Measurements from ENCODE around the gene CELF4. TPM values are rescaled to one million over a fixed set of nuclear protein-coding genes. Genes with fewer than 3 reads are reported as not detected.

The CELF4 gene
- polyA plus RNA-seq, 1 donor (not counting 4 experiments of a cell fraction or from before 2014, with no cell fraction given) = not detected

GRCh38 chr18:37544217-37544616 lies 21.4 kb downstream of the CELF4 start:
- H3K4me2 ChIP-seq (ENCODE audit: control insufficient read depth, extremely low read depth, insufficient read depth, low read depth, low read length) = no peak overlapping the region
- no peaks in the 10 kb centered on the region for H3K4me1 ChIP-seq (ENCODE audit: control insufficient read depth, extremely low read depth, insufficient read depth, low read length)
- no peak for TF ChIP-seq EZH2 (IDR thresholded peaks at IDR 0.05; ENCODE audit: low read length)
- TF ChIP-seq, protein P1, sequence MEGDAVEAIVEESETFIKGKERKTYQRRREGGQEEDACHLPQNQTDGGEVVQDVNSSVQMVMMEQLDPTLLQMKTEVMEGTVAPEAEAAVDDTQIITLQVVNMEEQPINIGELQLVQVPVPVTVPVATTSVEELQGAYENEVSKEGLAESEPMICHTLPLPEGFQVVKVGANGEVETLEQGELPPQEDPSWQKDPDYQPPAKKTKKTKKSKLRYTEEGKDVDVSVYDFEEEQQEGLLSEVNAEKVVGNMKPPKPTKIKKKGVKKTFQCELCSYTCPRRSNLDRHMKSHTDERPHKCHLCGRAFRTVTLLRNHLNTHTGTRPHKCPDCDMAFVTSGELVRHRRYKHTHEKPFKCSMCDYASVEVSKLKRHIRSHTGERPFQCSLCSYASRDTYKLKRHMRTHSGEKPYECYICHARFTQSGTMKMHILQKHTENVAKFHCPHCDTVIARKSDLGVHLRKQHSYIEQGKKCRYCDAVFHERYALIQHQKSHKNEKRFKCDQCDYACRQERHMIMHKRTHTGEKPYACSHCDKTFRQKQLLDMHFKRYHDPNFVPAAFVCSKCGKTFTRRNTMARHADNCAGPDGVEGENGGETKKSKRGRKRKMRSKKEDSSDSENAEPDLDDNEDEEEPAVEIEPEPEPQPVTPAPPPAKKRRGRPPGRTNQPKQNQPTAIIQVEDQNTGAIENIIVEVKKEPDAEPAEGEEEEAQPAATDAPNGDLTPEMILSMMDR (optimal IDR thresholded peaks at IDR 0.05 in 1 of 3, IDR thresholded peaks at IDR 0.05 in 1 of 3, conservative IDR thresholded peaks at IDR 0.05 in 1 of 3; ENCODE audit: extremely low read depth in 1 of 3, insufficient read depth in 2 of 3, low read length in 3 of 3) = no peak
- H3K9me3 ChIP-seq (ENCODE audit: control insufficient read depth, low read depth, low read length) = no peaks in the 10 kb centered on the region
- no peaks in the 10 kb centered on the region for H3K9me1 ChIP-seq (ENCODE audit: control insufficient read depth, extremely low read depth, insufficient read depth, low read length)
- H4K20me1 ChIP-seq (ENCODE audit: control insufficient read depth, extremely low read depth, insufficient read depth, low read length) = no peaks in the 10 kb centered on the region
- H3K79me2 ChIP-seq (ENCODE audit: control insufficient read depth, insufficient read depth, low read length) = no peaks in the 10 kb centered on the region
- dilution Hi-C loops (cut with MboI; ENCODE audit: extremely low pct_ligation_motif_present, low sequenced_read_pairs) = no loop called here
- DNase-seq (ENCODE audit: low read depth, low spot score) (no peak), FAIRE-seq (no peak)
- no peak overlapping the region for H3K9ac ChIP-seq (ENCODE audit: control insufficient read depth, extremely low read depth, insufficient read depth, low read length)
- H2AFZ ChIP-seq (ENCODE audit: control insufficient read depth, low read length) = no peak overlapping the region
- peaks cover 7% of the 10 kb centered on the region for H3K27me3 ChIP-seq (ENCODE audit: control insufficient read depth, extremely low read depth, insufficient read depth, low read length)
- no peak overlapping the region for H3K27ac ChIP-seq (ENCODE audit: control insufficient read depth, insufficient read depth, low read length)
- H3K4me3 ChIP-seq (ENCODE audit: control insufficient read depth in 2 of 3, extremely low read depth in 1 of 3, insufficient read depth in 2 of 3, low read depth in 1 of 3, low read length in 3 of 3) = no peak overlapping the region
- H3K36me3 ChIP-seq (ENCODE audit: control insufficient read depth in 2 of 2, extremely low read depth in 1 of 2, insufficient read depth in 2 of 2, low read length in 2 of 2) = no peaks in the 10 kb centered on the region

DNA sequence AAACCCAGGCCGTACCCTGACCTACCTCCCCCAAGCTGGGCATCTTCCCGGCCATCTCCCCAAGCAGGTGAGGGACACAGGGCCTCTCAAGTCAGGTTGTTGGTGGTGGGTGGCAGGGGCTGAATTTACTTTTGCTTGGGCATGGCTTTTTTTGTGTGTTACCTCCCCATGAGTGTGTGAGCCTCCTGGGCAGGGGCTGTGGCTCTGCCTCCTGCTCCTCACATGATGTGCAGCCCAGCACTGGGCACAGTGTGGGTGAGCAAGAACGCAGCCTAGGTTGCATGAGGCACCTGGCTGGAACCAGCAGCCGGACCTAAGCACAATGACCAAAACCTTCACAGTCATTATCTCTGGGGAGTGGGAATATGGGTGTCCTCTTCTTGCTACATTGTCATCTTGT lies 22.3 kb downstream of the CELF4 start:
- Histone ChIP-seq H2AFZ (ENCODE audit: control insufficient read depth, low read length) (no peak overlapping the region), H3K27me3 (ENCODE audit: control insufficient read depth, extremely low read depth, insufficient read depth, low read length) (peaks cover 16% of the 10 kb centered on the region)
- no peak for TF ChIP-seq EZH2 (IDR thresholded peaks at IDR 0.05; ENCODE audit: low read length)
- TF ChIP-seq, protein P1 (optimal IDR thresholded peaks at IDR 0.05 in 1 of 3, IDR thresholded peaks at IDR 0.05 in 1 of 3, conservative IDR thresholded peaks at IDR 0.05 in 1 of 3; ENCODE audit: extremely low read depth in 1 of 3, insufficient read depth in 2 of 3, low read length in 3 of 3) = no peak

More for the DNA sequence above, 22.3 kb downstream of the CELF4 start:
- Histone ChIP-seq H3K4me3 (ENCODE audit: control insufficient read depth in 2 of 3, extremely low read depth in 1 of 3, insufficient read depth in 2 of 3, low read depth in 1 of 3, low read length in 3 of 3) (no peak overlapping the region), H3K4me2 (ENCODE audit: control insufficient read depth, extremely low read depth, insufficient read depth, low read depth, low read length) (no peak overlapping the region), H4K20me1 (ENCODE audit: control insufficient read depth, extremely low read depth, insufficient read depth, low read length) (peaks cover 2% of the 10 kb centered on the region), H3K9me1 (ENCODE audit: control insufficient read depth, extremely low read depth, insufficient read depth, low read length) (no peaks in the 10 kb centered on the region), H3K27ac (ENCODE audit: control insufficient read depth, insufficient read depth, low read length) (no peak overlapping the region), H3K36me3 (ENCODE audit: control insufficient read depth in 2 of 2, extremely low read depth in 1 of 2, insufficient read depth in 2 of 2, low read length in 2 of 2) (no peaks in the 10 kb centered on the region), H3K9ac (ENCODE audit: control insufficient read depth, extremely low read depth, insufficient read depth, low read length) (no peak overlapping the region), H3K79me2 (ENCODE audit: control insufficient read depth, insufficient read depth, low read length) (no peaks in the 10 kb centered on the region), H3K9me3 (ENCODE audit: control insufficient read depth, low read depth, low read length) (no peaks in the 10 kb centered on the region), H3K4me1 (ENCODE audit: control insufficient read depth, extremely low read depth, insufficient read depth, low read length) (no peaks in the 10 kb centered on the region)
- DNase-seq (ENCODE audit: low read depth, low spot score) (no peak), FAIRE-seq (no peak)
- dilution Hi-C loops (cut with MboI; ENCODE audit: extremely low pct_ligation_motif_present, low sequenced_read_pairs) = no loop called here

Measured in keratinocyte (primary cell).